B cell (primary cell): ENCODE data around the gene SPPL2C. TPM values are rescaled to one million over a fixed set of nuclear protein-coding genes. Genes with fewer than 3 reads are reported as not detected.

Source experiments
- ATAC-seq: fragments of 200-7000 bp; cut with Tn5 transposase; one replicate; pipeline ENCODE4 v1.10.0; 2021; ENCODE audit warnings: low read depth, mild to moderate bottlenecking, moderate number of reproducible peaks, moderate library complexity
- CTCF ChIA-PET: fragments of 350-600 bp; sonication (Branson Sonifier 250); formaldehyde crosslinking; loops from one replicate; lab custom pipeline; 2021; ENCODE audit warnings: antibody characterized with exemption, inconsistent platforms; lab: Charles Lee
- POLR2A ChIA-PET: fragments of 350-600 bp; sonication (Branson Sonifier 250); formaldehyde crosslinking; loops from one replicate; lab custom pipeline; 2021; ENCODE audit warnings: antibody characterized with exemption; lab: Charles Lee
- DNase-seq: peaks from one replicate; pipeline ENCODE4 v3.0.0; 2013
- H2AFZ ChIP-seq: 2 replicates; pipeline ENCODE4 v1.6.1; 2012; ENCODE audit warnings: mild to moderate bottlenecking, low read depth, low read length; ENCODE audit not compliant: insufficient read depth, poor library complexity, severe bottlenecking
- H3K27ac ChIP-seq, 2 donors: 1 replicate in 1 of 2; 2 replicates in 1 of 2; pipeline ENCODE4 v1.5.1; 2012 to 2013; ENCODE audit warnings: low read length in 2 of 2, mild to moderate bottlenecking in 2 of 2, moderate library complexity in 1 of 2
- H3K27me3 ChIP-seq, 4 experiments: fragments of 200-600 bp in 1 of 4; sonication (generic) in 1 of 4; replicated peaks in 1 of 4; 1 replicate in 2 of 4; 2 replicates in 2 of 4; pipeline versions ENCODE4 v1.6.1 to v1.7.0; 2013 to 2016; ENCODE audit warnings: low read length in 3 of 4, mild to moderate bottlenecking in 2 of 4, mixed read lengths in 1 of 4, moderate library complexity in 1 of 4; ENCODE audit not compliant: insufficient read depth in 4 of 4, control insufficient read depth in 3 of 4; ENCODE audit errors: control extremely low read depth in 1 of 4
- H3K36me3 ChIP-seq, 2 experiments: replicated peaks in 1 of 2; 1 replicate in 1 of 2; 2 replicates in 1 of 2; pipeline versions ENCODE4 v1.6.1 to v1.7.1; 2013; ENCODE audit warnings: low read length in 1 of 2; ENCODE audit not compliant: insufficient read depth in 2 of 2, control insufficient read depth in 1 of 2; ENCODE audit errors: control extremely low read depth in 1 of 2, extremely low read depth in 1 of 2
- H3K4me1 ChIP-seq, 2 donors: fragments of 200-600 bp in 1 of 2; sonication (generic) in 1 of 2; 1 replicate in 1 of 2; 2 replicates in 1 of 2; pipeline versions ENCODE4 v1.5.1 to v1.6.1; 2013 to 2017; ENCODE audit warnings: low read length in 2 of 2; ENCODE audit not compliant: control insufficient read depth in 2 of 2, insufficient read depth in 2 of 2
- H3K4me2 ChIP-seq: replicated peaks from 2 replicates; pipeline ENCODE3; 2012; ENCODE audit warnings: mild to moderate bottlenecking, low read depth, low read length; ENCODE audit not compliant: poor library complexity, severe bottlenecking
- H3K4me3 ChIP-seq, 5 experiments: fragments of 200-600 bp in 1 of 5; sonication (generic) in 1 of 5; 1 replicate in 3 of 5; 2 replicates in 2 of 5; pipeline versions ENCODE4 v1.5.1 to v1.7.0; 2011 to 2016; ENCODE audit warnings: low read length in 4 of 5, mild to moderate bottlenecking in 4 of 5, low read depth in 2 of 5, control low read depth in 1 of 5, moderate library complexity in 1 of 5; ENCODE audit not compliant: insufficient read depth in 1 of 5; ENCODE audit errors: control extremely low read depth in 1 of 5, extremely low read depth in 1 of 5
- H3K79me2 ChIP-seq: fragments of 200-600 bp; sonication (generic); one replicate; pipeline ENCODE4 v1.6.0; 2016; ENCODE audit warnings: low read length; ENCODE audit not compliant: control insufficient read depth, insufficient read depth
- H3K9ac ChIP-seq: fragments of 200-600 bp; sonication (generic); 2 replicates; pipeline ENCODE4 v1.6.1; 2017; ENCODE audit warnings: mild to moderate bottlenecking, low read length, moderate library complexity
- H3K9me3 ChIP-seq, 3 donors: one replicate each; pipeline versions ENCODE4 v1.6.1 to v1.7.1; 2013; ENCODE audit warnings: low read length in 2 of 3; ENCODE audit not compliant: control insufficient read depth in 2 of 3, insufficient read depth in 1 of 3; ENCODE audit errors: control extremely low read depth in 1 of 3
- H4K20me1 ChIP-seq: 2 replicates; pipeline ENCODE4 v1.6.0; 2012; ENCODE audit warnings: mild to moderate bottlenecking, low read length; ENCODE audit not compliant: insufficient read depth, control insufficient read depth, poor library complexity, severe bottlenecking
- H3K27ac Mint-ChIP-seq: one replicate; pipeline ENCODE4 v1.8.0; 2021; ENCODE audit warnings: mixed read lengths
- H3K27me3 Mint-ChIP-seq: one replicate; pipeline ENCODE4 v1.8.0; 2021; ENCODE audit warnings: mixed read lengths
- H3K4me1 Mint-ChIP-seq: one replicate; pipeline ENCODE4 v1.8.0; 2021; ENCODE audit warnings: mixed read lengths
- H3K4me3 Mint-ChIP-seq: one replicate; pipeline ENCODE4 v1.8.0; 2021; ENCODE audit warnings: mixed read lengths
- H3K9me3 Mint-ChIP-seq: one replicate; pipeline ENCODE4 v1.8.0; 2022; ENCODE audit warnings: mixed read lengths; ENCODE audit not compliant: insufficient read depth
- EZH2 ChIP-seq: IDR thresholded peaks from 2 replicates; pipeline ENCODE4 v1.6.1; 2012; ENCODE audit warnings: borderline replicate concordance, low read depth, mild to moderate bottlenecking, moderate library complexity, low read length; ENCODE audit not compliant: insufficient read depth, poor library complexity, severe bottlenecking
- WGBS: methylation state at CpG from one replicate; pipeline ENCODE4 v1.1.5; 2013; ENCODE audit warnings: missing lambda C conversion rate; ENCODE audit not compliant: insufficient coverage; 5-methylcytosine and 5-hydroxymethylcytosine counted together
- intact Hi-C: fragments of 100-400 bp; cut with micrococcal nuclease; formaldehyde crosslinking; loops from one replicate; pipeline ENCODE4 v1.10.0; 2022
- polyA plus RNA-seq: library from polyadenylated mRNA; depleted of rRNA; stranded (reverse); fragments of >200 nt; gene quantifications from 2 replicates; pipeline ENCODE4 v1.2.3, GENCODE V29; 2012
- total RNA-seq, 2 donors: library from RNA; stranded (reverse); fragments of 120-200 nt in 1 of 2; gene quantifications; 1 replicate in 1 of 2; 2 replicates in 1 of 2; pipeline versions ENCODE4 v1.2.3 to v1.2.4, GENCODE V29; 2013 to 2022
- TF ChIP-seq, protein P1 (sequence below): fragments of 200-600 bp; IDR thresholded peaks from one replicate; pipeline ENCODE4 v1.8.0; 2022; ENCODE audit warnings: antibody characterized with exemption, mild to moderate bottlenecking

The SPPL2C gene
- total and polyA plus RNA-seq, 2 donors (not counting 1 experiment from before 2014, with no cell fraction given) = not detected

DNA sequence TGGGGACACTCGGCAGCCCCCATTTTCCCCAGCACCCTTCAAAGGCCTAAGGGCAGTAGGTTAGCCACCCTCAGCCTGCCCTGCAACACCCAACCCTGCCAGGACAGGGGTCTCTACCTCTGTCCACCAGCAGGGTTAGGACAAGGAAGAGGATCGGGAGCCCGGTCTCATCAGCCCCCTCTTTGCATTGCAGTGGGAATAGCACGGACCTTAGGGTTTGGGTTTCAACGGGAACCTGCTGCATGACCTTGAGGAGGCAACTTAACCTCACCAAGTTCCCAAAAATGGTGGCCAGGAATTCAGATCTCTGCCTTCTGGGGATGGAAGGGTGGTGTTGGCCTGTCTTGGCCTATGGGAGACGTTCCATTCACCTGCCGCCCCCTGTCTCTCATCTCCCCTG lies 20.2 kb upstream of the SPPL2C start:
- no peak overlapping the region for H3K4me2 ChIP-seq
- Mint-ChIP-seq H3K27ac (no peak overlapping the region), H3K9me3 (no peaks in the 10 kb centered on the region), H3K27me3 (peaks cover 13% of the 10 kb centered on the region), H3K4me3 (no peak overlapping the region), H3K4me1 (no peaks in the 10 kb centered on the region)
- H3K4me3 ChIP-seq = no peak overlapping the region
- no peak overlapping the region for H2AFZ ChIP-seq
- WGBS = 83% methylated on average over 5 of the region's 7 CpGs
- TF ChIP-seq, protein P1, sequence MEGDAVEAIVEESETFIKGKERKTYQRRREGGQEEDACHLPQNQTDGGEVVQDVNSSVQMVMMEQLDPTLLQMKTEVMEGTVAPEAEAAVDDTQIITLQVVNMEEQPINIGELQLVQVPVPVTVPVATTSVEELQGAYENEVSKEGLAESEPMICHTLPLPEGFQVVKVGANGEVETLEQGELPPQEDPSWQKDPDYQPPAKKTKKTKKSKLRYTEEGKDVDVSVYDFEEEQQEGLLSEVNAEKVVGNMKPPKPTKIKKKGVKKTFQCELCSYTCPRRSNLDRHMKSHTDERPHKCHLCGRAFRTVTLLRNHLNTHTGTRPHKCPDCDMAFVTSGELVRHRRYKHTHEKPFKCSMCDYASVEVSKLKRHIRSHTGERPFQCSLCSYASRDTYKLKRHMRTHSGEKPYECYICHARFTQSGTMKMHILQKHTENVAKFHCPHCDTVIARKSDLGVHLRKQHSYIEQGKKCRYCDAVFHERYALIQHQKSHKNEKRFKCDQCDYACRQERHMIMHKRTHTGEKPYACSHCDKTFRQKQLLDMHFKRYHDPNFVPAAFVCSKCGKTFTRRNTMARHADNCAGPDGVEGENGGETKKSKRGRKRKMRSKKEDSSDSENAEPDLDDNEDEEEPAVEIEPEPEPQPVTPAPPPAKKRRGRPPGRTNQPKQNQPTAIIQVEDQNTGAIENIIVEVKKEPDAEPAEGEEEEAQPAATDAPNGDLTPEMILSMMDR = no peak
- no peak for TF ChIP-seq EZH2
- intact Hi-C loops = no loop called here
- no peak for ATAC-seq
- H3K36me3 ChIP-seq = no peaks in the 10 kb centered on the region
- H3K9ac ChIP-seq = no peak overlapping the region
- no peaks in the 10 kb centered on the region for H4K20me1 ChIP-seq
- no peak overlapping the region for H3K27ac ChIP-seq
- no peaks in the 10 kb centered on the region for H3K79me2 ChIP-seq
- CTCF ChIA-PET = no interaction called here
- H3K27me3 ChIP-seq = peaks cover 0 to 4% (median 0%) of the 10 kb centered on the region in 4 experiments
- POLR2A ChIA-PET = no interaction called here
- DNase-seq = no peak
- no peaks in the 10 kb centered on the region for H3K9me3 ChIP-seq
- no peaks in the 10 kb centered on the region for H3K4me1 ChIP-seq

DNA sequence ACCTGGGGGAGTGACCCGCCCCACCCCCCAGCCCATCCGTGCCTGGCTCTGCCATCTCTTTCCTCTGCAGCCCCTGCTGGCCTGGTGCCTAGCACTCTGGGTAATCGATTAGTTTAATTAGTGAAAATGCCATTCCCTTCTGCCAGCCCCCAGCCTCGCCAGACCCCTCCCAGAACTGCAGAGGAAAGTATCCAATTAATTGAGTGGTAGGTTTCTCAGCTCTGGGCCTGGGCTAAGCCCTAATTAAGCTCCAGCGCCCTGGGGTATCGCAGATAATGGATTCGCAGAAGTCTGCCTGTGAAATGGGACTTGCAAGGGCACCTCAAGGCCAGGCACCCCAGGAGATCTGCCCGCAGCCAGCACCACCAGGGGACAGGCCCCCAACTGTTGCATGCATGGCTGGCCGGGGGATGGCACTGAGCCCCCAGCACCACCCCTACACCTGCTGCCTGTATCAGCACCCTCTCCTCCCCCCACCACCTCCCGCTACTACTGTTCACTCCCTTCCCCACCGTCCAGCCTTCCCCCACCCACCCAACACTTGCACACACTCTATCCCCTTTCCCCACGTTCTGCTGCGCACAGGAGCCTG lies 19.7 kb upstream of the SPPL2C start:
- Histone ChIP-seq H3K4me3 (no peak overlapping the region), H3K9me3 (no peaks in the 10 kb centered on the region), H3K9ac (no peak overlapping the region), H3K27me3 (peaks cover 0 to 6% (median 0%) of the 10 kb centered on the region in 4 experiments), H3K36me3 (no peaks in the 10 kb centered on the region), H3K4me1 (no peaks in the 10 kb centered on the region), H3K4me2 (no peak overlapping the region), H3K79me2 (no peaks in the 10 kb centered on the region), H3K27ac (no peak overlapping the region), H2AFZ (no peak overlapping the region), H4K20me1 (no peaks in the 10 kb centered on the region)
- ATAC-seq (no peak), DNase-seq (no peak)
- ChIA-PET POLR2A (no interaction called here), CTCF (interaction anchor here (3.3 kb wide), 1 partner anchor 184 kb away, joined by 22 read pairs; no protein-coding TSS in a partner anchor)
- WGBS = 92% methylated on average over 6 of the region's 13 CpGs
- intact Hi-C loops = no loop called here
- no peak overlapping the region for H3K27ac Mint-ChIP-seq
- H3K27me3 Mint-ChIP-seq = peaks cover 13% of the 10 kb centered on the region
- no peaks in the 10 kb centered on the region for H3K4me1 Mint-ChIP-seq
- no peak overlapping the region for H3K4me3 Mint-ChIP-seq
- TF ChIP-seq EZH2 = no peak
- TF ChIP-seq, protein P1 = no peak
- no peaks in the 10 kb centered on the region for H3K9me3 Mint-ChIP-seq
